ENCODE data around the gene MYBBP1A.

MYBBP1A gene

GRCh38 chr17:4513113-4514032 is 41.8 kb downstream of the MYBBP1A start:
- no peak for DNase-seq

- DNase-seq, result no peak
Measured at GRCh38 chr17:4512156-4513112, 42.8 kb downstream of the MYBBP1A start.

- no peak for DNase-seq
Measured at GRCh38 chr17:4511199-4511932, 43.8 kb downstream of the MYBBP1A start.

GRCh38 chr17:4510618-4510941 is 44.6 kb downstream of the MYBBP1A start:
- no peak for DNase-seq

GRCh38 chr17:4509923-4510617 is 45.1 kb downstream of the MYBBP1A start:
- no peak for DNase-seq

- DNase-seq, result no peak
Measured at GRCh38 chr17:4509401-4509800, 45.8 kb downstream of the MYBBP1A start.

GRCh38 chr17:4508207-4508606 is 47.0 kb downstream of the MYBBP1A start:
- DNase-seq, result no peak

- DNase-seq, result no peak
Measured at GRCh38 chr17:4507361-4508111, 47.6 kb downstream of the MYBBP1A start.

GRCh38 chr17:4506892-4507291 is 48.3 kb downstream of the MYBBP1A start:
- DNase-seq, result no peak

GRCh38 chr17:4506175-4506813 is 48.9 kb downstream of the MYBBP1A start:
- DNase-seq, result no peak

- DNase-seq, result no peak
Measured at GRCh38 chr17:4505187-4505586, 50.0 kb downstream of the MYBBP1A start.

GRCh38 chr17:4504188-4504587 is 51.0 kb downstream of the MYBBP1A start:
- DNase-seq, result peak; percentile 31

GRCh38 chr17:4503283-4504025 is 51.7 kb downstream of the MYBBP1A start:
- no peak for DNase-seq

GRCh38 chr17:4502466-4503154 is 52.6 kb downstream of the MYBBP1A start:
- DNase-seq, result no peak

GRCh38 chr17:4501295-4501949 is 53.8 kb downstream of the MYBBP1A start:
- DNase-seq, result no peak

- peak; percentile 20 for DNase-seq
Measured at GRCh38 chr17:4500191-4500571, 55.0 kb downstream of the MYBBP1A start.

- DNase-seq, result no peak
Measured at GRCh38 chr17:4499431-4500190, 55.6 kb downstream of the MYBBP1A start.
